CD14-positive monocyte (primary cell): ENCODE measurements around the gene HIBADH. TPM values are rescaled to one million over a fixed set of nuclear protein-coding genes. Genes with fewer than 3 reads are reported as not detected.

Experiments
- DNase-seq, 3 donors: peaks; one replicate each; pipeline ENCODE4 v3.0.0-alpha.2; 2011 to 2022
- H2AFZ ChIP-seq: 2 replicates; pipeline ENCODE4 v1.6.0; 2012; ENCODE audit warnings: mild to moderate bottlenecking, low read depth, low read length, inconsistent platforms; ENCODE audit not compliant: insufficient read depth, poor library complexity, severe bottlenecking
- H3K27ac ChIP-seq, 2 donors: 1 replicate in 1 of 2; 2 replicates in 1 of 2; pipeline ENCODE4 v1.5.1; 2012 to 2013; ENCODE audit warnings: low read length in 2 of 2, control low read depth in 1 of 2, inconsistent platforms in 1 of 2, low read depth in 1 of 2, mild to moderate bottlenecking in 1 of 2
- H3K27me3 ChIP-seq, 2 donors: one replicate each; pipeline versions ENCODE4 v1.6.0 to v1.6.1; 2011 to 2013; ENCODE audit warnings: low read length in 2 of 2; ENCODE audit not compliant: control insufficient read depth in 2 of 2, insufficient read depth in 2 of 2
- H3K36me3 ChIP-seq, 2 donors: replicated peaks in 1 of 2; 1 replicate in 1 of 2; 2 replicates in 1 of 2; pipeline versions ENCODE4 v1.5.1 to v1.6.1; 2012 to 2013; ENCODE audit warnings: low read length in 2 of 2, control low read depth in 1 of 2, inconsistent platforms in 1 of 2, mild to moderate bottlenecking in 1 of 2; ENCODE audit not compliant: insufficient read depth in 2 of 2, control insufficient read depth in 1 of 2
- H3K4me1 ChIP-seq, 2 donors: 1 replicate in 1 of 2; 2 replicates in 1 of 2; pipeline versions ENCODE4 v1.5.1 to v1.6.1; 2012 to 2013; ENCODE audit warnings: low read length in 2 of 2, control low read depth in 1 of 2, inconsistent platforms in 1 of 2, mild to moderate bottlenecking in 1 of 2, moderate library complexity in 1 of 2; ENCODE audit not compliant: insufficient read depth in 2 of 2, control insufficient read depth in 1 of 2
- H3K4me2 ChIP-seq: replicated peaks from 2 replicates; pipeline ENCODE3; 2012; ENCODE audit warnings: low read length, moderate library complexity, mild to moderate bottlenecking; ENCODE audit not compliant: poor library complexity, severe bottlenecking; ENCODE audit errors: extremely low read depth
- H3K4me3 ChIP-seq, 3 experiments: fragments of 200-600 bp in 1 of 3; sonication (generic) in 1 of 3; replicated peaks in 1 of 3; 1 replicate in 2 of 3; 2 replicates in 1 of 3; pipeline ENCODE4 v1.5.1; 2011 to 2013; ENCODE audit warnings: low read length in 3 of 3, mild to moderate bottlenecking in 3 of 3, control low read depth in 2 of 3, low read depth in 2 of 3, inconsistent platforms in 1 of 3, moderate library complexity in 1 of 3
- H3K79me2 ChIP-seq: 2 replicates; pipeline ENCODE4 v1.6.0; 2012; ENCODE audit warnings: mild to moderate bottlenecking, control low read depth, inconsistent platforms, low read length, moderate library complexity; ENCODE audit not compliant: insufficient read depth
- H3K9ac ChIP-seq: 2 replicates; pipeline ENCODE4 v1.6.0; 2017; ENCODE audit warnings: low read length, mild to moderate bottlenecking; ENCODE audit not compliant: insufficient read depth, poor library complexity, severe bottlenecking
- H3K9me3 ChIP-seq, 2 donors: replicated peaks in 1 of 2; 1 replicate in 1 of 2; 2 replicates in 1 of 2; pipeline versions ENCODE4 v1.5.1 to v1.6.1; 2012 to 2013; ENCODE audit warnings: low read length in 2 of 2, control low read depth in 1 of 2; ENCODE audit not compliant: control insufficient read depth in 1 of 2, insufficient read depth in 1 of 2
- H4K20me1 ChIP-seq: 2 replicates; pipeline ENCODE4 v1.6.0; 2012; ENCODE audit warnings: mild to moderate bottlenecking, low read length, control low read depth, moderate library complexity; ENCODE audit not compliant: insufficient read depth
- H3K27ac Mint-ChIP-seq, 7 donors: one replicate each; pipeline ENCODE4 v1.8.0; 2020; ENCODE audit warnings: mild to moderate bottlenecking in 7 of 7, mixed read lengths in 7 of 7, moderate library complexity in 6 of 7, inconsistent platforms in 2 of 7
- H3K27me3 Mint-ChIP-seq, 3 donors: one replicate each; pipeline ENCODE4 v1.8.0; 2021 to 2022; ENCODE audit warnings: low read depth in 3 of 3, mild to moderate bottlenecking in 3 of 3, mixed read lengths in 3 of 3, moderate library complexity in 3 of 3, inconsistent platforms in 1 of 3
- H3K36me3 Mint-ChIP-seq, 2 donors: one replicate each; pipeline ENCODE4 v1.8.0; 2020; ENCODE audit warnings: mixed read lengths in 2 of 2, inconsistent platforms in 1 of 2, mild to moderate bottlenecking in 1 of 2
- H3K4me1 Mint-ChIP-seq: one replicate; pipeline ENCODE4 v1.8.0; 2020; ENCODE audit warnings: mild to moderate bottlenecking, mixed read lengths
- H3K4me3 Mint-ChIP-seq, 2 donors: one replicate each; pipeline ENCODE4 v1.8.0; 2020; ENCODE audit warnings: mild to moderate bottlenecking in 2 of 2, mixed read lengths in 2 of 2, moderate library complexity in 1 of 2
- H3K9me3 Mint-ChIP-seq, 7 donors: one replicate each; pipeline ENCODE4 v1.8.0; 2020 to 2022; ENCODE audit warnings: mixed read lengths in 7 of 7, mild to moderate bottlenecking in 6 of 7, moderate library complexity in 6 of 7, inconsistent platforms in 2 of 7
- CTCF ChIP-seq: fragments of 200-600 bp; IDR thresholded peaks from one replicate; pipeline ENCODE4 v1.8.0; 2022; ENCODE audit warnings: antibody characterized with exemption, mild to moderate bottlenecking
- WGBS: methylation state at CpG from one replicate; pipeline ENCODE4 v1.1.5; 2013; ENCODE audit warnings: missing lambda C conversion rate; ENCODE audit not compliant: insufficient coverage; 5-methylcytosine and 5-hydroxymethylcytosine counted together
- intact Hi-C, 2 donors: fragments of 100-400 bp; cut with micrococcal nuclease; formaldehyde crosslinking; loops; one replicate each; pipeline versions ENCODE4 v1.15.0 to v1.15.1; 2023
- polyA plus RNA-seq, 3 donors: library from polyadenylated mRNA; depleted of rRNA in 1 of 3; unstranded in 2 of 3; stranded (reverse) in 1 of 3; fragments of 300-500 nt in 2 of 3; fragments of >200 nt in 1 of 3; fragmentation: Illumina TruSeq in 2 of 3; gene quantifications; 1 replicate in 2 of 3; 2 replicates in 1 of 3; pipeline ENCODE4 v1.2.3, GENCODE V29; 2012 to 2021

HIBADH gene
- polyA plus RNA-seq, 3 donors, result 8.9 to 29.1 (median 26.5) TPM

GRCh38 chr7:27581906-27582305 is 80.8 kb downstream of the HIBADH start:
- H3K9ac ChIP-seq, result no peak overlapping the region
- H3K27ac ChIP-seq, result no peak overlapping the region
- H3K27me3 ChIP-seq, result no peaks in the 10 kb centered on the region
- no peak for DNase-seq
- no peak overlapping the region for H3K4me3 ChIP-seq
- no peaks in the 10 kb centered on the region for H3K9me3 ChIP-seq
- H3K9me3 Mint-ChIP-seq, result no peaks in the 10 kb centered on the region
- no peak overlapping the region for H3K4me2 ChIP-seq
- no peaks in the 10 kb centered on the region for H3K36me3 ChIP-seq
- H3K27me3 Mint-ChIP-seq, result peaks cover 0 to 2% (median 0%) of the 10 kb centered on the region in 3 donors
- no peak overlapping the region for H2AFZ ChIP-seq
- no peak overlapping the region for H3K4me3 Mint-ChIP-seq
- H4K20me1 ChIP-seq, result no peaks in the 10 kb centered on the region
- peaks cover 9% of the 10 kb centered on the region for H3K4me1 Mint-ChIP-seq
- no peaks in the 10 kb centered on the region for H3K79me2 ChIP-seq
- H3K4me1 ChIP-seq, result peaks cover 0 to 3% of the 10 kb centered on the region in 2 donors
- TF ChIP-seq CTCF, result no peak
- WGBS, result no CpG with 5 or more reads among the region's 1 CpG
- peaks cover 0 to 2% of the 10 kb centered on the region in 2 donors for H3K36me3 Mint-ChIP-seq
- intact Hi-C loops, result no loop called here
- H3K27ac Mint-ChIP-seq, result no peak overlapping the region

DNA sequence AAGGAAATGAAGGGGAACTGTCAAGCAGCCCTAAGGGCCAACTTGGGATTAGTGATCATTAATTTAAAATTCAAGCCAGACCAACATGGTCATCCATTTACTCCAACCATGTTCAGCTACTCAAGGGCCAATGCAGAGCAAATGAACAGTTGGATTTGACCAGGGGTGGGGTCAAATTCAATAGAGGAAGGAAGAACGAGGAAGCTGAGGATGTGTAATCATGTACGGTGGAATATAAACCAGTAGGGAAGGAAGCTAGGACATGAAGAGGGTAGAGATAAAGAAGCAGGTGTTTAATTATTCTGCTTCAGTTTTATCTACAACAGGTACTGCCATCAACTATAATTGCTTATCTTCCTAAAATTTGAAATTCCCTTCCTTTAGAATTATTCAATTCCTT is 81.6 kb downstream of the HIBADH start:
- Histone ChIP-seq H3K4me1 (peaks cover 0 to 3% of the 10 kb centered on the region in 2 donors), H3K4me3 (no peak overlapping the region), H3K9me3 (no peaks in the 10 kb centered on the region), H3K4me2 (no peak overlapping the region), H3K9ac (no peak overlapping the region), H2AFZ (no peak overlapping the region), H4K20me1 (no peaks in the 10 kb centered on the region), H3K27ac (no peak overlapping the region), H3K27me3 (no peaks in the 10 kb centered on the region), H3K79me2 (no peaks in the 10 kb centered on the region), H3K36me3 (no peaks in the 10 kb centered on the region)
- H3K27ac Mint-ChIP-seq, result no peak overlapping the region
- no peaks in the 10 kb centered on the region for H3K9me3 Mint-ChIP-seq
- peaks cover 0 to 2% (median 0%) of the 10 kb centered on the region in 3 donors for H3K27me3 Mint-ChIP-seq
- peak in 2 of 3 donors; percentile 1 to 4 for DNase-seq
- no peak overlapping the region for H3K4me3 Mint-ChIP-seq
- H3K4me1 Mint-ChIP-seq, result peaks cover 8% of the 10 kb centered on the region
- peaks cover 0 to 2% of the 10 kb centered on the region in 2 donors for H3K36me3 Mint-ChIP-seq
- TF ChIP-seq CTCF, result no peak
- intact Hi-C loops, result no loop called here
- WGBS, result no CpG with 5 or more reads among the region's 2 CpGs
